Bronchial epithelial cell (primary cell): Measurements from ENCODE around the gene SLC30A4. TPM values are rescaled to one million over a fixed set of nuclear protein-coding genes. Genes with fewer than 3 reads are reported as not detected.
"Not testable (repeated sequence)": the region's sequence is repeated elsewhere in the genome, so short reads cannot be mapped to it uniquely, and the experiment has no call there.

Source experiments
- DNase-seq: peaks from one replicate; pipeline ENCODE4 v3.0.0-alpha.2; 2010; ENCODE audit warnings: low read depth
- FAIRE-seq: peaks from 2 replicates; lab custom pipeline; 2011; peaks lifted over from hg19 to GRCh38; lab: Jason Lieb, UNC
- H3K27me3 ChIP-seq: 2 replicates; pipeline ENCODE4 v1.5.1; 2011; ENCODE audit warnings: low read length; ENCODE audit not compliant: control insufficient read depth, insufficient read depth
- H3K36me3 ChIP-seq: 2 replicates; pipeline ENCODE4 v1.5.1; 2011; ENCODE audit warnings: low read length; ENCODE audit not compliant: control insufficient read depth, insufficient read depth
- H3K4me3 ChIP-seq: 2 replicates; pipeline ENCODE4 v1.5.1; 2011; ENCODE audit warnings: mild to moderate bottlenecking, low read depth, low read length, control low read depth
- total RNA-seq: library from RNA; depleted of rRNA; stranded (reverse); fragments of >200 nt; gene quantifications from 2 replicates; pipeline ENCODE4 v1.2.1, GENCODE V29; 2014
- TF ChIP-seq, protein P1 (sequence below): IDR thresholded peaks from 2 replicates; pipeline ENCODE4 v1.5.1; 2011; ENCODE audit warnings: mild to moderate bottlenecking, moderate library complexity, low read length, control low read depth, inconsistent platforms; ENCODE audit not compliant: insufficient read depth, severe bottlenecking

SLC30A4 gene
- total RNA-seq, 1 donor from 2014 or later: 3.4 TPM

DNA sequence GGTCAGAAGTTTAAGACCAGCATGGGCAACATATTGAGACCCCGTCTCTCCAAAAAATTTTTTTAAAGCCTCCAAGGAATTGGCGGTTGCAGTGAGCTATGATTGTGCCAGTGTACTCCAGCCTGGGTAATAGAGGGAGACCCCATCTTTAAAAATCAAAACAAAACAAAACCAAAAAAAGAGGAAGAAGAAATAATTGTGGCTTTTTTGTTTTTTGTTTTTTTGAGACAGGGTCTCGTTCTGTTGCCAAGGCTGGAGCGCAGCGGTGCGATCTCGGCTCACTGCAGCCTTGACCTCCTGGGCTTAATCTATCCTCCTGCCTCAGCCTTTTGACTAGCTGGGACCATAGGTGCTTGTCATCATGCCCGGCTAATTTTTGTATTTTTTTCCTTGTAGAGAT, 4.5 kb upstream of the SLC30A4 start:
- Histone ChIP-seq H3K27me3 (no peaks in the 10 kb centered on the region), H3K36me3 (no peaks in the 10 kb centered on the region), H3K4me3 (no peak overlapping the region)
- FAIRE-seq: no peak
- no peak for DNase-seq
- TF ChIP-seq, protein P1, sequence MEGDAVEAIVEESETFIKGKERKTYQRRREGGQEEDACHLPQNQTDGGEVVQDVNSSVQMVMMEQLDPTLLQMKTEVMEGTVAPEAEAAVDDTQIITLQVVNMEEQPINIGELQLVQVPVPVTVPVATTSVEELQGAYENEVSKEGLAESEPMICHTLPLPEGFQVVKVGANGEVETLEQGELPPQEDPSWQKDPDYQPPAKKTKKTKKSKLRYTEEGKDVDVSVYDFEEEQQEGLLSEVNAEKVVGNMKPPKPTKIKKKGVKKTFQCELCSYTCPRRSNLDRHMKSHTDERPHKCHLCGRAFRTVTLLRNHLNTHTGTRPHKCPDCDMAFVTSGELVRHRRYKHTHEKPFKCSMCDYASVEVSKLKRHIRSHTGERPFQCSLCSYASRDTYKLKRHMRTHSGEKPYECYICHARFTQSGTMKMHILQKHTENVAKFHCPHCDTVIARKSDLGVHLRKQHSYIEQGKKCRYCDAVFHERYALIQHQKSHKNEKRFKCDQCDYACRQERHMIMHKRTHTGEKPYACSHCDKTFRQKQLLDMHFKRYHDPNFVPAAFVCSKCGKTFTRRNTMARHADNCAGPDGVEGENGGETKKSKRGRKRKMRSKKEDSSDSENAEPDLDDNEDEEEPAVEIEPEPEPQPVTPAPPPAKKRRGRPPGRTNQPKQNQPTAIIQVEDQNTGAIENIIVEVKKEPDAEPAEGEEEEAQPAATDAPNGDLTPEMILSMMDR: no peak

DNA sequence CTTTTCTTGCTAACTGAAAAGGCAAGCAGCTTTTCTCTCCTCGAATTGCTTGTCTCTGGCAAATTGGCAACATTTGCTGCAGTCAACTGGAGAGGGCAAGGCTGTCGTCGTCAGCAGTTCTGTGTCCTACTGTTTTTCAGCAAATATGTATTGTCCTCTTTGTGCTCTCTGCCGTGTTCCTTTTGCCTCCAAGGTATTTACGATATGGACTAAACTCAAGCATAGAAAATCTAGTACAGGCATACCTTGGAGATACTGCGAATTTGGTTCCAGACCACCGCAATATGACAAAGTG, 558 bp upstream of the SLC30A4 start:
- H3K27me3 ChIP-seq: no peaks in the 10 kb centered on the region

DNA sequence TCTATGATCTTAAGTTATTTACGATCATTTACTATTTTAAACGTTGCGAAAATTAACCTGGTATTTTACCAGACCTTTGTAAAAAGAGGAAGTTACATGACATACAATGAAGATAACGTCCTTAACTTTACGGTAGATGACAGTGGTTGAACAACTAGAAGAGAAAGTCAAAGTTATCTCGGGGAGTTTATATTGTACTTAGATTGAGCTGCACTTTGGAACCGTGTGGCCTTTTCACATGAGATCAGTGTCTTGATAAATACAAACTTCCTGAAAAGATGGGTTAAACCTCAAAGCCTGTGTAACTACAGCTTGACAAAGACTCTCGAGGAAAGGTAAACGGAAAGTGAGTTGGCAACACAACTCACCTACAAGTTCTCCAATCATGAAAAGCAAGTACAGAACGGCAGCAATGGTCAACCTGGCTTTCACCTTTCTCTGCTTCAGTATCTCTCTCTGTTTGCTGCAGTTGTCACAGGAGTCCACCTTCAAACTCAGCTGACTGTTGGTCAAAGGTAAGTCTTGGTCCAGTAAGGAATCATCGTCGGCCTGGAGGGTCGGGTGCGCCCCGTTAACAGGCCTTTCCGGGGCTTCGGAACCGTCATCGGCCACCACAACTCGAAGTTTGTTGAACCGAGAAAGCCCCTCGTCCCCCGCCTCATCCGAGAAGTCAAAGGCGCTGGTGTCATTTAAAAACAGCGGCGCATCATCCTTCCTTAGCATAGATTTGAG, 793 bp downstream of the SLC30A4 start:
- no peaks in the 10 kb centered on the region for H3K27me3 ChIP-seq
- TF ChIP-seq, protein P1: no peak
- H3K4me3 ChIP-seq: peak overlapping the region; percentile 60
- no peaks in the 10 kb centered on the region for H3K36me3 ChIP-seq
- FAIRE-seq: no peak
- peak; percentile 39 for DNase-seq

More for the DNA sequence above, 558 bp upstream of the SLC30A4 start:
- TF ChIP-seq, protein P1: no peak
- H3K4me3 ChIP-seq: peak overlapping the region; percentile 60
- DNase-seq (peak; percentile 29), FAIRE-seq (no peak)
- H3K36me3 ChIP-seq: no peaks in the 10 kb centered on the region

DNA sequence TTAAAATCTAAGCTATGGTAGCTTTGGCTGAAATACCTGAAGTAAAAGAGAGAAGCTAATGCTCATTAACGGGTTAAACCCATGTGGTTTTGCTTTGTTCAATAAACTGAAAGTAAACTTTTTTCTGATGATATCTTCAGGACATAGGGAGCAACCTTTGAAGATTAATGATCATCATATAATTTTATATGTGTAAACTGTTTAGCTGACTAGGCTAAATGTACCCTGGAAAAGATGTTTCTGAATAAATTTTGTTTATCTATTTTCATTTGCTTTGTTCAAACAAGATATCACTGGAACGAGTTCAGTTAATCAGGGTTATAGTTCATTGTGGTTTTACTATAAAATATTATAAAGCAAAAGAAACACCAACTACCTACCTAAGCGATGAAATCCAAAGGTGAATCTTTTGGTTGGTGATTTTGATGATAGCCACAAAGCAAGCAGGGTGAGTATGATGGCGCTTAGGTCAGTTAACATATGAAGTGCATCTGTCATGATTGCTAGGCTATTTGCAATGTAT, 11.7 kb downstream of the SLC30A4 start:
- Histone ChIP-seq H3K4me3 (no peak overlapping the region), H3K36me3 (no peaks in the 10 kb centered on the region), H3K27me3 (no peaks in the 10 kb centered on the region)
- TF ChIP-seq, protein P1: no peak
- DNase-seq (no peak), FAIRE-seq (no peak)

DNA sequence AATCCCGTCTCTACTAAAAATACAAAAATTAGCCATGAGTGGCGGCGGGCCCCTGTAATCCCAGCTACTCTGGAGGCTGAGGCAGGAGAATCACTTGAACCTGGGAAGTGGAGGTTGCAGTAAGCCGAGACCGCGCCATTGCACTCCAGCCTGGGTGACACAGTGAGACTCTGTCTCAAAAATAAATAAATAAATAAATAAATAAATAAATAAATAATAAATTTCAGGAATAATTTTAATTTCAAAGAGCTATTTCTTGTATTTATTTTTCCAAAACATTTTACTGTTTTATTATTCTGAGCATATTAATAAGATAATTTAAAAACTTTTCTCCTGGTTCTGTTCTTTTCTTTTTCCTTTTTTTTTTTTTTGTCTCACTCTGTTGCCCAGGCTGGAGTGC, 15.4 kb downstream of the SLC30A4 start:
- not testable (repeated sequence) for DNase-seq, H3K36me3 ChIP-seq, H3K4me3 ChIP-seq, FAIRE-seq, H3K27me3 ChIP-seq

DNA sequence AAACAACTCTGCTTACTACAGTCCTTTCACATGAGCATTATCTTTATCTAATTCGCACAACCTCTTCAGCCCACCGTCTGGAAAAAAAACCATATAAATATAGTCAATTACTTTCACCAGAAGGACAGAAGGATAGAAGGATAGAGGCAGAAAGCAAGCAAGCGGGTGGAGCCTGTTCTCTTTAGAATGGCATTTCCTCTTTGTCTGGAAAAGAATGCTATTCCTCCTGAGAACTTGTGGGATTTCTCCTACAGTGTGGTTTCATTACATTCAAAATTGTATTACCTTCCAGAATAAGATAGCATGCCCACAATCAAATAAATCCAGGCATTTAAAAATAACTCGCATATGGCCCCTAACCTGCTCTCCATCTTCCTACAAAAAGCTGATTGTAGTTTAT, 23.1 kb downstream of the SLC30A4 start:
- TF ChIP-seq, protein P1: no peak
- DNase-seq (peak; percentile 12), FAIRE-seq (no peak)
- Histone ChIP-seq H3K27me3 (no peaks in the 10 kb centered on the region), H3K36me3 (no peaks in the 10 kb centered on the region), H3K4me3 (no peak overlapping the region)
